Hepatocyte (in vitro differentiated cells): Measurements from ENCODE around the gene SORCS2.

Experiments used
- CTCF ChIP-seq: fragments of 200-600 bp; sonication (generic); IDR thresholded peaks from 2 replicates; pipeline ENCODE4 v1.5.1; 2016; ENCODE audit warnings: antibody characterized with exemption, mild to moderate bottlenecking; ENCODE audit not compliant: poor library complexity
- EZH2 ChIP-seq: fragments of 200-600 bp; sonication (generic); IDR thresholded peaks from 2 replicates; pipeline ENCODE4 v1.6.1; 2016; ENCODE audit warnings: antibody characterized with exemption, mild to moderate bottlenecking, borderline replicate concordance
- EZH2phosphoT487 ChIP-seq: fragments of 200-600 bp; sonication (generic); IDR thresholded peaks from one replicate; pipeline ENCODE4 v1.6.1; 2018; ENCODE audit warnings: antibody characterized with exemption, mild to moderate bottlenecking, low read depth, moderate library complexity; ENCODE audit not compliant: unreplicated experiment, severe bottlenecking

GRCh38 chr4:7448036-7448435 is 255.7 kb downstream of the SORCS2 start:
- TF ChIP-seq CTCF = no peak
- TF ChIP-seq EZH2phosphoT487 = no peak
- TF ChIP-seq EZH2 = no peak
